Nephron progenitor cell (in vitro differentiated cells): Measurements from ENCODE around the gene B3GALT4.

Experiments used
- DNase-seq: peaks from one replicate; pipeline ENCODE4 v3.0.0; 2021
- H3K27ac Mint-ChIP-seq: 2 replicates; pipeline ENCODE4 v1.8.0; 2021; ENCODE audit warnings: mild to moderate bottlenecking, moderate library complexity, mixed read lengths
- H3K27me3 Mint-ChIP-seq: 2 replicates; pipeline ENCODE4 v1.8.0; 2021; ENCODE audit warnings: mild to moderate bottlenecking, low read depth, mixed read lengths; ENCODE audit not compliant: poor library complexity
- H3K36me3 Mint-ChIP-seq: 2 replicates; pipeline ENCODE4 v1.8.0; 2021; ENCODE audit warnings: low read depth, mixed read lengths
- H3K4me1 Mint-ChIP-seq: 2 replicates; pipeline ENCODE4 v1.8.0; 2021; ENCODE audit warnings: mixed read lengths
- H3K4me3 Mint-ChIP-seq: 2 replicates; pipeline ENCODE4 v1.8.0; 2021; ENCODE audit warnings: mild to moderate bottlenecking, moderate library complexity, mixed read lengths
- H3K9me3 Mint-ChIP-seq: 2 replicates; pipeline ENCODE4 v1.8.0; 2021; ENCODE audit warnings: mild to moderate bottlenecking, moderate library complexity, mixed read lengths
- TF ChIP-seq, protein P1 (sequence below): fragments of 200-600 bp; sonication (generic); IDR thresholded peaks from 2 replicates; pipeline ENCODE4 v1.5.0; 2021; ENCODE audit warnings: antibody characterized with exemption

The B3GALT4 gene

GRCh38 chr6:33317669-33318425, 40.9 kb downstream of the B3GALT4 start, which contains the start of gene ZBTB22:
TSS of gene ZBTB22 (minus strand) at chr6:33317744. CDS start at chr6:33316916, 828 bp downstream.
- peak; percentile 99 for DNase-seq
- Mint-ChIP-seq H3K36me3 (peaks cover 28% of the 10 kb centered on the region), H3K4me1 (peaks cover 94% of the 10 kb centered on the region), H3K27me3 (peaks cover 27% of the 10 kb centered on the region), H3K27ac (peak within 1 kb of the TSS; percentile 97), H3K9me3 (no peaks in the 10 kb centered on the region), H3K4me3 (peak within 1 kb of the TSS; percentile 96)
- TF ChIP-seq, protein P1, sequence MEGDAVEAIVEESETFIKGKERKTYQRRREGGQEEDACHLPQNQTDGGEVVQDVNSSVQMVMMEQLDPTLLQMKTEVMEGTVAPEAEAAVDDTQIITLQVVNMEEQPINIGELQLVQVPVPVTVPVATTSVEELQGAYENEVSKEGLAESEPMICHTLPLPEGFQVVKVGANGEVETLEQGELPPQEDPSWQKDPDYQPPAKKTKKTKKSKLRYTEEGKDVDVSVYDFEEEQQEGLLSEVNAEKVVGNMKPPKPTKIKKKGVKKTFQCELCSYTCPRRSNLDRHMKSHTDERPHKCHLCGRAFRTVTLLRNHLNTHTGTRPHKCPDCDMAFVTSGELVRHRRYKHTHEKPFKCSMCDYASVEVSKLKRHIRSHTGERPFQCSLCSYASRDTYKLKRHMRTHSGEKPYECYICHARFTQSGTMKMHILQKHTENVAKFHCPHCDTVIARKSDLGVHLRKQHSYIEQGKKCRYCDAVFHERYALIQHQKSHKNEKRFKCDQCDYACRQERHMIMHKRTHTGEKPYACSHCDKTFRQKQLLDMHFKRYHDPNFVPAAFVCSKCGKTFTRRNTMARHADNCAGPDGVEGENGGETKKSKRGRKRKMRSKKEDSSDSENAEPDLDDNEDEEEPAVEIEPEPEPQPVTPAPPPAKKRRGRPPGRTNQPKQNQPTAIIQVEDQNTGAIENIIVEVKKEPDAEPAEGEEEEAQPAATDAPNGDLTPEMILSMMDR, result no peak

DNA sequence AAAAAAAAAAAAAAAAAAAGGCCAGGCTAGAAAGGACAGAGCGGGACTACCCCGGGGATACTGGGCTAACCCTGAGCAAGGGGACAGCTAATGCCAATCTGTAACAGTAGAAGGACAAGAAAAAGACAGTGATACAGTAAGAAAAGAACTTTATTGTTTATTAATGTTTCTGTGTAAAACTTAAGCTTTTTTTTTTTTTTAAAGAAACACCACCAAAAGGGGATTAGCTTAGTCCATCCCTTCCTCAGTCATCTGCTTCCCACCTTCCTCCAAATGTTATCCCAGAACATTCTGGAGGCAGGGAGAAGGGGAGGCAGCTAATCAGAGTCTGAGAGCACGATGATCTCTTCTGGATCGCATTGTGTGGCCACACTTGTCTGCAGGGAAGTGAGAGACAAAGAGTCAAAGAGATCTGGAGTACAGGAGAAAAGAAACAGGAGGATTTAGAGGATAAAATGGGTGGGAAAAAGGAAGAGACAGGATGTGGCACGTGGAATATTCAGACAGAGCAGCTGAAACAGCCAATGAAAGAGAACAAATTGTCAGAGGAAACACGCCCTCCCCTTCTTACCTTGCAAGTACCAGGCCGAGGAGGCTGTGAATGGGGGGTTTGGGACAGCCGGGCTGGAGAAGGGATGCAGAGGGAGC, 41.6 kb downstream of the B3GALT4 start:
- DNase-seq, result no peak
- Mint-ChIP-seq H3K27ac (peak overlapping the region; percentile 97), H3K4me1 (peaks cover 91% of the 10 kb centered on the region), H3K4me3 (peak overlapping the region; percentile 96), H3K9me3 (no peaks in the 10 kb centered on the region), H3K27me3 (peaks cover 20% of the 10 kb centered on the region), H3K36me3 (peaks cover 28% of the 10 kb centered on the region)
- TF ChIP-seq, protein P1, result no peak

DNA sequence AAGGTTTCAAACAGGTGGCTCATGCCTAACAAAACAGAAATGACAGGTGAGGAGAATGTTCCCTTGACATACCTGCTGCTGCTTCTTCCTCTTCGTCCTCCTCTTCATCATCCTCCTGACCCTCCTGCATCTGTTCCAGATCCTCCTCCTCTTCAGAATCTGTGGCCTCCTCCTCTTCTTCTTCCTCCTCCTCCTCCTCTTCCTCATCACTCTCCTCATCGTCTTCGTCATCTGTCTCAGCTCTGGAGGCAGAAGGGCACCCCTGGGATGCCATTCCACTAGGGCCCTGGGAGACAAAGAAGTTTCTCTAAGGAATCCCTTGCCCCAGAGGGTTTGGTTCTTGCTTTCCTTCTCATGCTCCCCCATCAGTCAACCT, 43.0 kb downstream of the B3GALT4 start:
- H3K4me1 Mint-ChIP-seq, result peaks cover 87% of the 10 kb centered on the region

DNA sequence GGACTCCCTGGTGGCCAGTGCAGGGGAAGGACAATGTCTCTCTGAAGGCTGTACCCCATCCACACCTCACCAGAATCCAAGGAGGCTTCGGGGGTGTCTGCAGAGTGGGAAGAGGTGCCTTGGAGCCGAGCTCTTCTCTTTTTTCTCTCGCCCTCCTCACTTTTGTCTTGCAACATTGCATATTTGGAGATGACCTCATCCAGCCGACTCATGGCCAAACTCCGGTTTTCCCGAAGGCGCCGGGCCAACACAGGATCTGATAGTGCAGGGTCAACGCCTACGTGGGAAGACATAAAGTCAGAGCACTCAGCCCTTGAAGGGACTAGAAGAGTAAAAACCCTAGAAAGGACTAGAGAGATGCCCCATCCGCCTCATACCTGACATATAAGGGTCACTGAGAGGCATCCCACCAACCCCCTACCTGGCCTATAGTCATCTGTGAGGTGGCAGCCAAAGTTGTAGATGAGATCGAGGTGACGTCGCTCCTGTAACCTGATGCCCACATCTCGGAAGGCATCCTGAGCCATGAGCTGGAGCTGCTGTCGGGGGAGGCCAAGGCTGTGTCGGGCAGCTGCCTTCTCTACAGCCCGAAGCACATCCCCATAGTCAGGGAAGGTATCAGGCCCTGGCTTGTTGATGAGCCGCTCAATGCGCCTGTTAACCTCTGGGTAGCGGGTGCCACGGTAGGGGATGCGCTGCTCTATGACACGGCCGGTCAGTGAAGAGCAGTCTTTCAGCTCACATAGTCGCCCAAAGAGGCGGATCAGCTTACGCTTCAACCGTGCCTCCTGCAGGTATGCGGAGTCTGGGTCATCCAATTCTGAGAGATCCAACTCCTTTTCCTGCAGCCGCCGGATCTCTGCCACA, 43.6 kb downstream of the B3GALT4 start:
- no peak for DNase-seq
- no peaks in the 10 kb centered on the region for H3K9me3 Mint-ChIP-seq
- H3K27me3 Mint-ChIP-seq, result peaks cover 6% of the 10 kb centered on the region
- peaks cover 81% of the 10 kb centered on the region for H3K4me1 Mint-ChIP-seq
- H3K4me3 Mint-ChIP-seq, result peak overlapping the region; percentile 93
- H3K36me3 Mint-ChIP-seq, result peaks cover 28% of the 10 kb centered on the region
- H3K27ac Mint-ChIP-seq, result peak overlapping the region; percentile 96
- TF ChIP-seq, protein P1, result no peak

More for the DNA sequence above, 43.0 kb downstream of the B3GALT4 start:
- no peak for DNase-seq
- no peaks in the 10 kb centered on the region for H3K9me3 Mint-ChIP-seq
- peaks cover 28% of the 10 kb centered on the region for H3K36me3 Mint-ChIP-seq
- TF ChIP-seq, protein P1, result no peak
- H3K4me3 Mint-ChIP-seq, result peak overlapping the region; percentile 93
- peak overlapping the region; percentile 89 for H3K27ac Mint-ChIP-seq
- H3K27me3 Mint-ChIP-seq, result peaks cover 6% of the 10 kb centered on the region

- Mint-ChIP-seq H3K36me3 (peaks cover 28% of the 10 kb centered on the region), H3K27me3 (peaks cover 6% of the 10 kb centered on the region), H3K9me3 (no peaks in the 10 kb centered on the region), H3K4me3 (peak overlapping the region; percentile 93), H3K27ac (peak overlapping the region; percentile 96), H3K4me1 (peaks cover 76% of the 10 kb centered on the region)
- TF ChIP-seq, protein P1, result no peak
- no peak for DNase-seq
These were observed 44.3 kb downstream of the B3GALT4 start for GRCh38 chr6:33321227-33321626.
